Measurements from ENCODE around the gene PPME1.

The PPME1 gene

GRCh38 chr11:74141241-74141695 is 29.8 kb upstream of the PPME1 start:
- no peak for TF ChIP-seq POLR2AphosphoS5 (IDR thresholded peaks at IDR 0.05; ENCODE audit: low read depth, low read length)
- TF ChIP-seq TAF1 (IDR thresholded peaks at IDR 0.05; ENCODE audit: borderline replicate concordance, low read depth, low read length): no peak
- TF ChIP-seq POLR2A (IDR thresholded peaks at IDR 0.05; ENCODE audit: low read depth, low read length): no peak
- no peak for DNase-seq (ENCODE audit: insufficient read length)
- FAIRE-seq: no peak

DNA sequence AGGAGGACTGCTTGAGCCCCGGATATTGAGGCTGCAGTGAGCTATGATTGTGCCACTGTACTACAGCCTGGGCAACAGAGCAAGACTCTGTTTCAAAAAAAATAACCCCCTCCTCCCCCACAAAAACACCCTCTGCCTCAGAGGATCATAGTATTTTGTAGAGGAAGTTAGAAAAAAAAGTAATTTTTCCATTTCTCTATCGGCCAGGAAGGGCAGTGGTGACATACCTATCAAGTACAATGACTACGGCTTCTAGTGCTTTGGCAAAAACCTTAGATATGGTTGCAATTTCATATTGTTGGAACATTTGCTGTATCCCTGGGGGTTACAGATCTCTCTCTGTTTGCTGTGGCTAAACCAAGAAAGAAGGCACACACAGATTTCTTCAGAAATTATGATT is 29.2 kb upstream of the PPME1 start:
- FAIRE-seq (no peak), DNase-seq (ENCODE audit: insufficient read length) (no peak)
- no peak for TF ChIP-seq POLR2AphosphoS5 (IDR thresholded peaks at IDR 0.05; ENCODE audit: low read depth, low read length)
- no peak for TF ChIP-seq TAF1 (IDR thresholded peaks at IDR 0.05; ENCODE audit: borderline replicate concordance, low read depth, low read length)
- no peak for TF ChIP-seq POLR2A (IDR thresholded peaks at IDR 0.05; ENCODE audit: low read depth, low read length)

DNA sequence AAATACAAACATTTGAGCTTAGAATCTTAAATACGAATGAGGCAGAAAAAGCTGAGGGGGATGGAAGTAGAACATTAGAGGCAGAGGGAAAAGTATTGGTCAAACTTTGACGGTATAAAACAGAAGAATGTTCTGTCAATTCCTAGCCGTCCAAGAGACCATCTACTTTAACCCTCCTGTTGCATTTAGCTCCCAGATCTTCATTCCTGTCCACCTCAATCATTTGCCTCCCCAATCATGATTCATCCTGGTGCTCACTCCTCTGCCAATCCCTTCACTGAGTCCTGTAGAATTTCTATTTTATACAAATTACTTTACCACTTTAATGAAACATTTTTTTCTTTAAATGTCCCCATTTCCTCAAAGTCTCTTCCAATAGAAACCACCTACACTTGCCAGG is 28.5 kb upstream of the PPME1 start:
- no peak for TF ChIP-seq POLR2A (IDR thresholded peaks at IDR 0.05; ENCODE audit: low read depth, low read length)
- no peak for TF ChIP-seq POLR2AphosphoS5 (IDR thresholded peaks at IDR 0.05; ENCODE audit: low read depth, low read length)
- no peak for TF ChIP-seq TAF1 (IDR thresholded peaks at IDR 0.05; ENCODE audit: borderline replicate concordance, low read depth, low read length)
- FAIRE-seq: peak; percentile 40
- DNase-seq (ENCODE audit: insufficient read length): no peak

DNA sequence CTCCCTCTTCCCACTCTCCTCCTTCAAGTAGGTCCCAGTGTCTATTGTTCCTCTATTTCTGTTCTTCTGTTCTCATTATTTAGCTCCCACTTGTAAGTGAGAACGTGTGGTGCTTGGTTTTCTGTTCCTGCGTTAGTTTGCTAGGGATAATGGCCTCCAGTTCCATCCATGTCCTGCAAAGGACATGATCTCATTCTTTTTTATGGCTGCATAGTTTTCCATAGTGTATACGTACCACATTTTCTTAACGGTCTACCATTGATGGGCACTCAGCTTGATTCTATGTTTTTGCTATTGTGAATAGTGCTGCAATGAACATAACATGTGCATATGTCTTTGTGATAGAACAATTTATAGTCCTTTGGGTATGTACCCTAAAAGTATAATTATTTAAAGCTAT is 26.5 kb upstream of the PPME1 start:
- DNase-seq (ENCODE audit: insufficient read length) (no peak), FAIRE-seq (no peak)
- TF ChIP-seq POLR2A (IDR thresholded peaks at IDR 0.05; ENCODE audit: low read depth, low read length): no peak
- TF ChIP-seq POLR2AphosphoS5 (IDR thresholded peaks at IDR 0.05; ENCODE audit: low read depth, low read length): no peak
- no peak for TF ChIP-seq TAF1 (IDR thresholded peaks at IDR 0.05; ENCODE audit: borderline replicate concordance, low read depth, low read length)

DNA sequence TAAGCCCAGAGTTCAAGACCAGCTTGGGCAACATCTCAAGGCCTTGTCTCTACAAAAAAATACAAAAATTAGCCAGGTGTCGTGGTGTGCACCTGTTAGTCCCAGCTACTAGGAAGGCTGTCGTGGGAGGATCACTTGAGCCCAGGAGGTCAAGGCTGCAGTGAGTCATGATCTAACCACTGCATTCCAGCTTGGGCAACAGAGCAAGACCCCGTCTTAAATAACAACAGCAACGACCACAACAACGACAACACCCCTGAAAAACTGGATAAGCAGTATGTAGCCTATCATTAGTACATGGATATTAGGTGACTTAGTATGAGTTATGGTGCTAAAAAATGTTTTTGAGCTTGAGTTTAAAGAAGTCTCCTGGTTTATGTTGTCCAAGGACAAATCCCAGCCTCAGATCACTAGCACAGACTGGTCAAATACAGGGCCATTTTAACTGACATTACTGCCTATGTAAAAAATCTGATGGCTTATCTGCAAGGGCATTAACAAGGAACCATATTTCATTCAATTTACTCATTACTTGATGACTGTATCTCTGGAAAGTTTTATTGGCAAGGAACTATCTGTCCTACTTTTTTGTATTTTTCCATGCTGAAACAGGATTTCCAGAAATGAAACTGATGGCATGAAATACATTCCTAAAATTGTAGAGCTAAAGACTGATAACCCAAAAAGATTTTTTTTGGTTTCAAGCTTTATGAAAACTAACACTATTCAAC is 23.7 kb upstream of the PPME1 start:
- no peak for TF ChIP-seq POLR2AphosphoS5 (IDR thresholded peaks at IDR 0.05; ENCODE audit: low read depth, low read length)
- no peak for TF ChIP-seq POLR2A (IDR thresholded peaks at IDR 0.05; ENCODE audit: low read depth, low read length)
- TF ChIP-seq TAF1 (IDR thresholded peaks at IDR 0.05; ENCODE audit: borderline replicate concordance, low read depth, low read length): no peak
- FAIRE-seq (peak; percentile 51), DNase-seq (ENCODE audit: insufficient read length) (no peak)

- DNase-seq (ENCODE audit: insufficient read length): no peak
- no peak for TF ChIP-seq TAF1 (IDR thresholded peaks at IDR 0.05; ENCODE audit: borderline replicate concordance, low read depth, low read length)
- no peak for TF ChIP-seq POLR2A (IDR thresholded peaks at IDR 0.05; ENCODE audit: low read depth, low read length)
- no peak for TF ChIP-seq POLR2AphosphoS5 (IDR thresholded peaks at IDR 0.05; ENCODE audit: low read depth, low read length)
- no peak for FAIRE-seq
These were observed 17.9 kb upstream of the PPME1 start for GRCh38 chr11:74153224-74153623.

- no peak for TF ChIP-seq TAF1 (IDR thresholded peaks at IDR 0.05; ENCODE audit: borderline replicate concordance, low read depth, low read length)
- TF ChIP-seq POLR2A (IDR thresholded peaks at IDR 0.05; ENCODE audit: low read depth, low read length): no peak
- TF ChIP-seq POLR2AphosphoS5 (IDR thresholded peaks at IDR 0.05; ENCODE audit: low read depth, low read length): no peak
- FAIRE-seq (peak; percentile 44), DNase-seq (ENCODE audit: insufficient read length) (no peak)
These were observed 16.3 kb upstream of the PPME1 start for GRCh38 chr11:74154620-74155281.

GRCh38 chr11:74157169-74157568 is 13.9 kb upstream of the PPME1 start:
- TF ChIP-seq POLR2A (IDR thresholded peaks at IDR 0.05; ENCODE audit: low read depth, low read length) (no peak), POLR2AphosphoS5 (IDR thresholded peaks at IDR 0.05; ENCODE audit: low read depth, low read length) (no peak), TAF1 (IDR thresholded peaks at IDR 0.05; ENCODE audit: borderline replicate concordance, low read depth, low read length) (no peak)
- no peak for FAIRE-seq
- no peak for DNase-seq (ENCODE audit: insufficient read length)

- TF ChIP-seq POLR2A (IDR thresholded peaks at IDR 0.05; ENCODE audit: low read depth, low read length): no peak
- TF ChIP-seq TAF1 (IDR thresholded peaks at IDR 0.05; ENCODE audit: borderline replicate concordance, low read depth, low read length): no peak
- TF ChIP-seq POLR2AphosphoS5 (IDR thresholded peaks at IDR 0.05; ENCODE audit: low read depth, low read length): no peak
- no peak for DNase-seq (ENCODE audit: insufficient read length)
- FAIRE-seq: no peak
These were observed 11.4 kb upstream of the PPME1 start for GRCh38 chr11:74159642-74160041.

DNA sequence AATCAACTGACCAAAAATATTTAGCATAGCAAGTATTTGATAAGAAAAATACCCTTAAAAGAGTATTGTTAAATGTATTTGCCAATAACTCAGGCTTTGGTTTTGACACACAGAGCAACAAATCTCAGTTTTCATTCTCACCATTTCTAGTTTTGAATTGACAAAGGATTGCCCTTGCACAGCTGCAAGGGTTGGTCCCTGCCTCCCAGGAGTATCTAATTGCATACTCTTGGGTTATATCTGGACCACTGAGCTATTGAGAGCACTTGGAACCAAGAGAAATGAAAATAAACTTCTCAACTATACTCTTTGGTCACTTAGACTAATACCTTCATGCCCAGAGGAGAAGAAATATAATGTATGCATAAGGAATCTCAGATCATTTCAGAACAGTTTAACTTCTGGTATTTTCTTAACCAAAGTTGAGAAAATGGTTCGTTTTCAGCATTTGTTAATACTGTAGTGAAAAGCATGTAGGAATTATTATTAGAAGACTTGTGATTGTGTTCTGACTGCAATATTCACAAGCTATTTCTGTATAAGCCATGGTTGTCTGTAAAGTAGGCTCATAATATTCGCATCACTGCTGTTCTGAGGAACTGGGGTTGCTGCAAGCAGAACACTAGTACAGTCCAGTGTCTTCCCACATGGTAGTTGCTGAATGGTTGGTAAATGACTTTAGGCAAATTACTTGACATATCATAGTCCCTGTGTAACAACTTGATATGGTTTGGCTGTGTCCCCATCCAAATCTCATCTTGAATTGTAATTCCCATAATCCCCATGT is 8.2 kb upstream of the PPME1 start:
- FAIRE-seq: peak; percentile 81
- TF ChIP-seq POLR2AphosphoS5 (IDR thresholded peaks at IDR 0.05; ENCODE audit: low read depth, low read length) (no peak), POLR2A (IDR thresholded peaks at IDR 0.05; ENCODE audit: low read depth, low read length) (no peak), TAF1 (IDR thresholded peaks at IDR 0.05; ENCODE audit: borderline replicate concordance, low read depth, low read length) (no peak)

GRCh38 chr11:74168838-74169237 is 2.3 kb upstream of the PPME1 start:
- TF ChIP-seq TAF1 (IDR thresholded peaks at IDR 0.05; ENCODE audit: borderline replicate concordance, low read depth, low read length): no peak
- no peak for TF ChIP-seq POLR2AphosphoS5 (IDR thresholded peaks at IDR 0.05; ENCODE audit: low read depth, low read length)
- no peak for TF ChIP-seq POLR2A (IDR thresholded peaks at IDR 0.05; ENCODE audit: low read depth, low read length)
- FAIRE-seq: no peak
- DNase-seq (ENCODE audit: insufficient read length): no peak

More for the DNA sequence above, 8.2 kb upstream of the PPME1 start:
- peak; percentile 17 for DNase-seq (ENCODE audit: insufficient read length)
